ENCODE results near the gene MDH1B.

- no peak for TF ChIP-seq YY1 (IDR thresholded peaks at IDR 0.05; ENCODE audit: insufficient read depth, insufficient read length)
- no peak for TF ChIP-seq ZNF274 (IDR thresholded peaks at IDR 0.05; ENCODE audit: low read depth, low read length)
Measured at GRCh38 chr2:206723288-206723687, 41.8 kb downstream of the MDH1B start.

All from NT2/D1 (cell line).